ENCODE measurements around the gene NUP153.
A peak's percentile ranks its signal among the peaks of the same experiment; 100 is the strongest.

- TF ChIP-seq POLR2A (IDR thresholded peaks at IDR 0.05), result peak; percentile 83 to 96
- peak in 1 of 5 experiments; percentile 43 for TF ChIP-seq CTCF (IDR thresholded peaks at IDR 0.05)
- peak; percentile 95 to 99 for TF ChIP-seq EP300 (IDR thresholded peaks at IDR 0.05)
These were observed at the start of gene NUP153 for GRCh38 chr6:17706580-17707370.

All from tibial nerve (tissue), 4 donors.